GM12878 (cell line): ENCODE data around the gene NGDN. TPM values are rescaled to one million over a fixed set of nuclear protein-coding genes. Genes with fewer than 3 reads are reported as not detected.

ENCODE experiments used
- ATAC-seq: fragments of 200-7000 bp; cut with Tn5 transposase; 3 replicates; pipeline ENCODE4 v1.9.1; 2020; ENCODE audit warnings: mild to moderate bottlenecking, moderate library complexity
- BruUV-seq: library from RNA; stranded (reverse); fragments of 400-500 nt; replicated peaks from 2 replicates; lab custom pipeline; 2021; lab: Mats Ljungman, UMichigan
- CTCF ChIA-PET: fragments of 300-600 bp; sonication (Branson Sonifier 250); formaldehyde crosslinking; extraction: SDS; loops from one replicate; lab custom pipeline; 2021; ENCODE audit warnings: inconsistent platforms; lab: Yijun Ruan, JAX
- POLR2A ChIA-PET: fragments of 350-600 bp; formaldehyde crosslinking; extraction: SDS; loops from one replicate; lab custom pipeline; 2021; ENCODE audit warnings: inconsistent platforms; lab: Charles Lee
- RAD21 ChIA-PET: fragments of 300-600 bp; sonication (Branson Sonifier 250); formaldehyde crosslinking; loops from one replicate; lab custom pipeline; 2023; ENCODE audit warnings: antibody characterized with exemption; ENCODE audit not compliant: unreplicated experiment; lab: Charles Lee
- SMC1A ChIA-PET: fragments of 300-600 bp; sonication (Branson Sonifier 250); formaldehyde crosslinking; loops from one replicate; lab custom pipeline; 2023; ENCODE audit not compliant: unreplicated experiment, uncharacterized antibody; lab: Charles Lee
- DNase-seq: peaks from one replicate; pipeline ENCODE4 v3.0.0-alpha.2; 2011; ENCODE audit warnings: low read depth, low spot score
- FAIRE-seq: peaks from 3 replicates; lab custom pipeline; 2011; peaks lifted over from hg19 to GRCh38; lab: Jason Lieb, UNC
- H2AFZ ChIP-seq: 2 replicates; pipeline ENCODE4 v1.6.0; 2011; ENCODE audit warnings: low read depth, low read length, control low read depth; ENCODE audit not compliant: control insufficient read depth
- H3K27ac ChIP-seq: 2 replicates; pipeline ENCODE4 v1.5.1; 2011; ENCODE audit warnings: control low read depth; ENCODE audit not compliant: control insufficient read depth, insufficient read depth
- H3K27me3 ChIP-seq, 2 experiments: replicated peaks in 1 of 2; 2 replicates each; pipeline versions ENCODE4 v1.6.0 to v1.6.1; 2011; ENCODE audit warnings: low read length in 1 of 2; ENCODE audit not compliant: control insufficient read depth in 2 of 2, insufficient read depth in 2 of 2
- H3K36me3 ChIP-seq, 2 experiments: 2 replicates each; pipeline ENCODE4 v1.5.1; 2011; ENCODE audit warnings: low read length in 1 of 2; ENCODE audit not compliant: control insufficient read depth in 2 of 2, insufficient read depth in 2 of 2
- H3K4me1 ChIP-seq: 2 replicates; pipeline ENCODE4 v1.6.1; 2011; ENCODE audit warnings: mild to moderate bottlenecking, low read length, moderate library complexity, mixed read lengths; ENCODE audit not compliant: control insufficient read depth, insufficient read depth
- H3K4me2 ChIP-seq: 2 replicates; pipeline ENCODE4 v1.6.0; 2011; ENCODE audit warnings: control low read depth; ENCODE audit not compliant: control insufficient read depth, insufficient read depth
- H3K4me3 ChIP-seq: fragments of 200-600 bp; sonication (generic); 2 replicates; pipeline ENCODE4 v1.5.1; 2016
- H3K79me2 ChIP-seq: 2 replicates; pipeline ENCODE4 v1.6.0; 2011; ENCODE audit warnings: low read length; ENCODE audit not compliant: control insufficient read depth, insufficient read depth
- H3K9ac ChIP-seq: 2 replicates; pipeline ENCODE4 v1.8.0; 2011; ENCODE audit warnings: low read length, control low read depth, mixed read lengths; ENCODE audit not compliant: control insufficient read depth, insufficient read depth
- H3K9me3 ChIP-seq: replicated peaks from 3 replicates; pipeline ENCODE4 v1.5.1; 2011; ENCODE audit warnings: mild to moderate bottlenecking, low read length; ENCODE audit not compliant: control insufficient read depth, insufficient read depth
- H4K20me1 ChIP-seq: 2 replicates; pipeline ENCODE4 v1.6.0; 2011; ENCODE audit not compliant: control insufficient read depth, insufficient read depth
- CHD4 ChIP-seq: fragments of 200-600 bp; sonication (generic); IDR thresholded peaks from 2 replicates; pipeline ENCODE4 v1.6.1; 2016; ENCODE audit warnings: mild to moderate bottlenecking
- CREB1 ChIP-seq: IDR thresholded peaks from 2 replicates; pipeline ENCODE4 v1.6.1; 2012; ENCODE audit warnings: low read depth, mild to moderate bottlenecking, inconsistent platforms
- EZH2 ChIP-seq: IDR thresholded peaks from 2 replicates; pipeline ENCODE4 v1.6.1; 2012; ENCODE audit warnings: low read depth, mild to moderate bottlenecking, control low read depth, inconsistent platforms, low read length, borderline replicate concordance; ENCODE audit not compliant: control insufficient read depth
- MYB ChIP-seq: fragments of 150-350 bp; IDR thresholded peaks from 2 replicates; pipeline ENCODE4 v1.6.1; 2014; ENCODE audit warnings: mild to moderate bottlenecking, low read depth, low read length, borderline replicate concordance
- PAX5 ChIP-seq: IDR thresholded peaks from 2 replicates; pipeline ENCODE4 v1.6.1; 2011; ENCODE audit warnings: low read depth, low read length, borderline replicate concordance
- ZZZ3 ChIP-seq: IDR thresholded peaks from 2 replicates; pipeline ENCODE4 v1.6.1; 2011; ENCODE audit warnings: low read depth; ENCODE audit not compliant: control insufficient read depth, insufficient read length
- whole genome bisulfite sequencing: methylation state at CpG from one replicate; pipeline ENCODE4 v1.1.6; 2016; ENCODE audit warnings: low lambda C conversion rate; ENCODE audit not compliant: insufficient replicate concordance, insufficient coverage; ENCODE audit errors: missing lambda C conversion rate; 5-methylcytosine and 5-hydroxymethylcytosine counted together
- in situ Hi-C: fragments of 300-500 bp; cut with MboI; formaldehyde crosslinking; loops from 9 replicates; pipeline ENCODE4 v1.14.3; 2018; ENCODE audit warnings: mixed read lengths
- intact Hi-C: fragments of 100-400 bp; cut with micrococcal nuclease; formaldehyde crosslinking; loops from one replicate; pipeline ENCODE4 v1.14.2; 2022; ENCODE audit not compliant: unreplicated experiment
- polyA plus RNA-seq, 11 experiments: library from polyadenylated mRNA; depleted of rRNA in 4 of 11; unstranded in 6 of 11; stranded (reverse) in 5 of 11; fragments of >200 nt; fragmentation: Nextera tagmentation in 4 of 11; fragmentation: Illumina TruSeq in 1 of 11; extraction: Ambion mirVana in 4 of 11; extraction: Trizol in 1 of 11; gene quantifications; 1 replicate in 1 of 11; 2 replicates in 10 of 11; pipeline versions ENCODE4 v1.2.1 to v1.2.3, GENCODE V29; 2011 to 2016; ENCODE audit warnings: inconsistent platforms in 2 of 11, missing spikeins in 2 of 11, low read depth in 1 of 11
- total RNA-seq, 4 experiments: library from RNA; depleted of rRNA in 3 of 4; stranded (reverse); fragments of >200 nt in 3 of 4; fragmentation: Illumina TruSeq in 1 of 4; extraction: Trizol in 1 of 4; gene quantifications; 2 replicates each; pipeline versions ENCODE4 v1.2.1 to v1.2.3, GENCODE V29; 2013 to 2021

The NGDN gene
- total and polyA plus RNA-seq, 10 of the 15 experiments (the other 5 are each of a cell fraction or from before 2014, with no cell fraction given): 40.4 to 163 (median 71.4) TPM

- Histone ChIP-seq H3K4me2 (no peak overlapping the region), H3K79me2 (no peaks in the 10 kb centered on the region), H2AFZ (no peak overlapping the region), H3K9me3 (no peaks in the 10 kb centered on the region), H3K9ac (no peak overlapping the region), H3K4me1 (no peaks in the 10 kb centered on the region), H3K4me3 (no peak overlapping the region), H3K27ac (no peak overlapping the region), H3K36me3 (no peaks in the 10 kb centered on the region), H4K20me1 (no peaks in the 10 kb centered on the region), H3K27me3 (no peaks in the 10 kb centered on the region)
- TF ChIP-seq EZH2 (no peak), PAX5 (no peak), ZZZ3 (no peak), CHD4 (no peak), CREB1 (no peak), MYB (no peak)
- FAIRE-seq (no peak), ATAC-seq (no peak), DNase-seq (no peak)
- intact Hi-C loops: no loop called here
- POLR2A ChIA-PET: no interaction called here
- SMC1A ChIA-PET: interaction anchor here (1.3 kb wide), 1 partner anchor 35 kb away, joined by 3 read pairs; no protein-coding TSS in a partner anchor
- in situ Hi-C loops: no loop called here
- WGBS: 48% methylated on average over 9 of the region's 9 CpGs
- no TSS peak for BruUV-seq
- RAD21 ChIA-PET: no interaction called here
- CTCF ChIA-PET: interaction anchor here (0.8 to 1.5 kb wide), 2 partner anchors 16 to 36 kb away, joined by 3 read pairs; no protein-coding TSS in a partner anchor
Observed at GRCh38 chr14:23522643-23523198, 53.2 kb downstream of the NGDN start.
